Peyer's patch (tissue), 4 donors: Measurements from ENCODE around the gene PSAPL1.

ENCODE experiments used
- CTCF ChIP-seq, 6 experiments: fragments of 450-650 bp in 4 of 6; fragments of 200-600 bp in 2 of 6; sonication (generic) in 1 of 6; IDR thresholded peaks; one replicate each; pipeline ENCODE4 v1.5.1; 2017 to 2019; ENCODE audit warnings: antibody characterized with exemption in 6 of 6, mild to moderate bottlenecking in 3 of 6, moderate library complexity in 1 of 6
- POLR2A ChIP-seq, 2 donors: fragments of 450-650 bp; IDR thresholded peaks; one replicate each; pipeline ENCODE4 v1.5.1; 2017; ENCODE audit warnings: antibody characterized with exemption in 2 of 2, mild to moderate bottlenecking in 2 of 2, moderate library complexity in 2 of 2

- TF ChIP-seq POLR2A (IDR thresholded peaks at IDR 0.05) (no peak), CTCF (IDR thresholded peaks at IDR 0.05) (no peak)
Observed at GRCh38 chr4:7420661-7421040, 14.1 kb downstream of the PSAPL1 start.
